HepG2 (cell line): ENCODE measurements around the gene GDAP1L1. TPM values are rescaled to one million over a fixed set of nuclear protein-coding genes. Genes with fewer than 3 reads are reported as not detected.

Experiments used
- CC2D1A ChIP-seq: sonication (generic); formaldehyde crosslinking; IDR thresholded peaks from 2 replicates; pipeline ENCODE4 v1.8.1; 2023; ENCODE audit warnings: mild to moderate bottlenecking, missing genetic modification reagents
- CSRNP2 ChIP-seq: sonication (generic); formaldehyde crosslinking; conservative IDR thresholded peaks from 2 replicates; pipeline ENCODE4 v1.8.0; 2022; ENCODE audit warnings: low read depth, missing genetic modification reagents
- ELF1 ChIP-seq: sonication (generic); formaldehyde crosslinking; IDR thresholded peaks from 2 replicates; pipeline ENCODE4 v1.4.0; 2020; ENCODE audit warnings: missing genetic modification reagents
- ELF3 ChIP-seq: IDR thresholded peaks from 2 replicates; pipeline ENCODE4 v1.6.1; 2016; ENCODE audit warnings: missing genetic modification reagents, missing compliant biosample characterization
- KAT8 ChIP-seq: IDR thresholded peaks from 2 replicates; pipeline ENCODE4 v1.6.1; 2016; ENCODE audit warnings: missing genetic modification reagents, missing compliant biosample characterization
- MTERF4 ChIP-seq: sonication (generic); formaldehyde crosslinking; IDR thresholded peaks from 2 replicates; pipeline ENCODE4 v1.8.0; 2023; ENCODE audit warnings: mild to moderate bottlenecking, missing genetic modification reagents
- NFE2L2 ChIP-seq: fragments of 150-350 bp; IDR thresholded peaks from 2 replicates; pipeline ENCODE4 v1.6.1; 2014; ENCODE audit warnings: low read length
- ONECUT2 ChIP-seq: sonication (generic); formaldehyde crosslinking; IDR thresholded peaks from 2 replicates; pipeline ENCODE4 v1.4.0; 2020; ENCODE audit warnings: missing genetic modification reagents
- RFXANK ChIP-seq: IDR thresholded peaks from 2 replicates; pipeline ENCODE4 v1.6.1; 2016
- TEF ChIP-seq: sonication (generic); formaldehyde crosslinking; IDR thresholded peaks from 2 replicates; pipeline ENCODE4 v1.5.0; 2020; ENCODE audit warnings: missing genetic modification reagents
- THAP8 ChIP-seq: sonication (generic); formaldehyde crosslinking; IDR thresholded peaks from 2 replicates; pipeline ENCODE4 v1.5.1; 2020; ENCODE audit warnings: missing genetic modification reagents, mild to moderate bottlenecking, borderline replicate concordance
- TMF1 ChIP-seq: sonication (generic); formaldehyde crosslinking; IDR thresholded peaks from 2 replicates; pipeline ENCODE4 v1.8.1; 2022; ENCODE audit warnings: low read depth, missing genetic modification reagents
- ZBTB26 ChIP-seq: IDR thresholded peaks from 2 replicates; pipeline ENCODE4 v1.6.1; 2016; ENCODE audit warnings: missing compliant biosample characterization, missing genetic modification reagents, borderline replicate concordance
- ZBTB7A ChIP-seq: sonication (generic); formaldehyde crosslinking; IDR thresholded peaks from 2 replicates; pipeline ENCODE4 v1.8.0; 2022; ENCODE audit warnings: mild to moderate bottlenecking, missing genetic modification reagents
- ZFP82 ChIP-seq: sonication (generic); formaldehyde crosslinking; IDR thresholded peaks from 2 replicates; pipeline ENCODE4 v1.5.1; 2020; ENCODE audit warnings: mild to moderate bottlenecking, missing genetic modification reagents, borderline replicate concordance
- ZFY ChIP-seq: sonication (generic); formaldehyde crosslinking; IDR thresholded peaks from 2 replicates; pipeline ENCODE4 v1.4.0; 2020; ENCODE audit warnings: missing genetic modification reagents
- ZNF224 ChIP-seq: sonication (generic); formaldehyde crosslinking; IDR thresholded peaks from 2 replicates; pipeline ENCODE4 v1.5.0; 2020; ENCODE audit warnings: mild to moderate bottlenecking, missing genetic modification reagents
- ZNF234 ChIP-seq: sonication (generic); formaldehyde crosslinking; conservative IDR thresholded peaks from 2 replicates; pipeline ENCODE4 v1.5.1; 2020; ENCODE audit warnings: mild to moderate bottlenecking, missing genetic modification reagents
- ZNF501 ChIP-seq: sonication (generic); formaldehyde crosslinking; IDR thresholded peaks from 2 replicates; pipeline ENCODE4 v1.5.1; 2020; ENCODE audit warnings: mild to moderate bottlenecking, moderate library complexity, missing genetic modification reagents
- ZNF503 ChIP-seq: sonication (generic); formaldehyde crosslinking; IDR thresholded peaks from 2 replicates; pipeline ENCODE4 v1.4.0; 2020; ENCODE audit warnings: missing genetic modification reagents
- ZNF512 ChIP-seq: sonication (generic); formaldehyde crosslinking; IDR thresholded peaks from 2 replicates; pipeline ENCODE4 v1.4.0; 2020; ENCODE audit warnings: mild to moderate bottlenecking, missing genetic modification reagents
- ZNF792 ChIP-seq: IDR thresholded peaks from 2 replicates; pipeline ENCODE4 v1.6.1; 2016
- polyA plus RNA-seq, 8 experiments: library from polyadenylated mRNA; depleted of rRNA in 3 of 8; stranded (reverse) in 7 of 8; unstranded in 1 of 8; fragments of >200 nt; fragmentation: Illumina TruSeq in 4 of 8; extraction: Trizol in 4 of 8; gene quantifications; 2 replicates each; pipeline versions ENCODE4 v1.2.1 to v1.2.3, GENCODE V29; 2011 to 2016; ENCODE audit warnings: low read depth in 4 of 8, missing spikeins in 1 of 8, mixed read lengths in 1 of 8; ENCODE audit not compliant: insufficient read depth in 1 of 8
- total RNA-seq, 5 experiments: library from RNA; depleted of rRNA; stranded (reverse); fragments of >200 nt; fragmentation: Illumina TruSeq; extraction: Trizol; gene quantifications; 2 replicates each; pipeline ENCODE4 v1.2.3, GENCODE V29; 2016; ENCODE audit warnings: low read depth in 1 of 5

GDAP1L1 gene
- total and polyA plus RNA-seq, 2 of the 13 experiments (the other 11 are each of a cell fraction or from before 2014, with no cell fraction given) = 0.04 TPM; not detected in 1

- 0 out of 2 replicates have a peak, but pooled peaks have one; percentile 40 for TF ChIP-seq ZNF512 (CRISPR knock-in tag)
- peak; percentile 52 for TF ChIP-seq ZBTB7A
- TF ChIP-seq RFXANK (CRISPR knock-in tag) = no peak
- peak; percentile 92 for TF ChIP-seq KAT8 (CRISPR knock-in tag)
- TF ChIP-seq ZNF792 = peak; percentile 44; the same call in 1 of the 2 replicates
- peak; percentile 96 for TF ChIP-seq ELF3
- no peak; the same call in 1 of the 2 replicates for TF ChIP-seq ZBTB26 (CRISPR knock-in tag)
- no peak for TF ChIP-seq CC2D1A (CRISPR knock-in tag)
- peak; percentile 78 for TF ChIP-seq TMF1 (CRISPR knock-in tag)
- peak; percentile 96 for TF ChIP-seq ZNF234 (CRISPR knock-in tag)
- TF ChIP-seq CSRNP2 (CRISPR knock-in tag) = no peak
- TF ChIP-seq ZNF224 (CRISPR knock-in tag) = no peak
- no peak; the same call in 1 of the 2 replicates for TF ChIP-seq ZNF501 (CRISPR knock-in tag)
- TF ChIP-seq ZFY (CRISPR knock-in tag) = peak; percentile 99
- peak; percentile 53 for TF ChIP-seq MTERF4 (CRISPR knock-in tag)
- TF ChIP-seq ONECUT2 = no peak
- TF ChIP-seq ZFP82 (CRISPR knock-in tag) = peak; percentile 100
- TF ChIP-seq NFE2L2 = peak; percentile 78
- peak; percentile 68 for TF ChIP-seq ELF1
- TF ChIP-seq TEF = no peak
- TF ChIP-seq ZNF503 (CRISPR knock-in tag) = no peak; the same call in 1 of the 2 replicates
- TF ChIP-seq THAP8 (CRISPR knock-in tag) = peak; percentile 99
Observed at GRCh38 chr20:44210406-44211176, 36.5 kb upstream of the GDAP1L1 start, which contains the start of gene OSER1 (continued).
